Left lung (tissue), 10 donors: Measurements from ENCODE around the gene IMMP2L. TPM values are rescaled to one million over a fixed set of nuclear protein-coding genes. Genes with fewer than 3 reads are reported as not detected.
"Not testable (repeated sequence)": the region's sequence is repeated elsewhere in the genome, so short reads cannot be mapped to it uniquely, and the experiment has no call there.

Experiments
- ATAC-seq: fragments of 200-7000 bp; cut with Tn5 transposase; one replicate; pipeline ENCODE4 v1.9.1; 2020; ENCODE audit warnings: moderate library complexity
- DNase-seq, 4 donors: peaks; one replicate each; pipeline ENCODE4 v3.0.0-alpha.2; 2013 to 2020
- H3K27ac ChIP-seq, 2 donors: fragments of 200-600 bp; sonication (generic) in 1 of 2; one replicate each; pipeline versions ENCODE4 v1.5.0 to v1.8.0; 2020 to 2021
- H3K27me3 ChIP-seq, 2 donors: fragments of 200-600 bp; sonication (generic) in 1 of 2; one replicate each; pipeline versions ENCODE4 v1.5.0 to v1.8.0; 2020 to 2021
- H3K36me3 ChIP-seq, 2 donors: fragments of 200-600 bp; sonication (generic) in 1 of 2; one replicate each; pipeline versions ENCODE4 v1.5.0 to v1.8.0; 2020 to 2021
- H3K4me1 ChIP-seq, 2 donors: fragments of 200-600 bp; one replicate each; pipeline ENCODE4 v1.8.0; 2021
- H3K4me3 ChIP-seq, 2 donors: fragments of 200-600 bp; sonication (generic) in 1 of 2; one replicate each; pipeline versions ENCODE4 v1.5.0 to v1.8.0; 2020 to 2021; ENCODE audit warnings: mild to moderate bottlenecking in 1 of 2
- H3K9me3 ChIP-seq, 2 donors: fragments of 200-600 bp; sonication (generic) in 1 of 2; one replicate each; pipeline versions ENCODE4 v1.5.0 to v1.8.0; 2020 to 2021
- CTCF ChIP-seq, 2 donors: fragments of 200-600 bp; sonication (generic) in 1 of 2; IDR thresholded peaks; one replicate each; pipeline versions ENCODE4 v1.5.0 to v1.8.0; 2021; ENCODE audit warnings: antibody characterized with exemption in 2 of 2
- intact Hi-C, 2 donors: fragments of 100-400 bp; cut with DNase I; formaldehyde crosslinking; loops; one replicate each; pipeline versions ENCODE4 v1.11.2 to v1.14.2; 2022
- polyA plus RNA-seq, 6 donors: library from polyadenylated mRNA; unstranded; fragments of 120-200 nt; gene quantifications; one replicate each; pipeline ENCODE4 v1.2.1, GENCODE V29; 2013; ENCODE audit not compliant: insufficient read length in 6 of 6
- total RNA-seq, 2 donors: library from RNA; stranded (reverse); fragmentation: NEBNext Ultra II Directional; extraction: Animal tissue kit (Norgen Biotek cat#: 25700); gene quantifications; one replicate each; pipeline ENCODE4 v1.2.1, GENCODE V29; 2021
- donor health status: DM: no; HTN: yes; CAD: no.
- donor health status: DM: no; HTN: no; CAD: no.

The IMMP2L gene
- total and polyA plus RNA-seq, 8 donors = 10.3 to 30.1 (median 25.7) TPM

GRCh38 chr7:111475419-111475748, 86.9 kb downstream of the IMMP2L start:
- TF ChIP-seq CTCF (IDR thresholded peaks at IDR 0.05) = no peak
- Histone ChIP-seq H3K27ac (no peak overlapping the region), H3K36me3 (no peaks in the 10 kb centered on the region), H3K4me1 (no peaks in the 10 kb centered on the region), H3K4me3 (no peak overlapping the region), H3K27me3 (no peaks in the 10 kb centered on the region), H3K9me3 (peaks cover 0 to 11% of the 10 kb centered on the region in 2 donors)
- ATAC-seq (no peak), DNase-seq (no peak)
- intact Hi-C loops = no loop called here

- intact Hi-C loops = no loop called here
- H3K9me3 ChIP-seq = peaks cover 0 to 11% of the 10 kb centered on the region in 2 donors
- no peak for TF ChIP-seq CTCF (IDR thresholded peaks at IDR 0.05)
Measured at GRCh38 chr7:111474723-111475418, 87.4 kb downstream of the IMMP2L start.

DNA sequence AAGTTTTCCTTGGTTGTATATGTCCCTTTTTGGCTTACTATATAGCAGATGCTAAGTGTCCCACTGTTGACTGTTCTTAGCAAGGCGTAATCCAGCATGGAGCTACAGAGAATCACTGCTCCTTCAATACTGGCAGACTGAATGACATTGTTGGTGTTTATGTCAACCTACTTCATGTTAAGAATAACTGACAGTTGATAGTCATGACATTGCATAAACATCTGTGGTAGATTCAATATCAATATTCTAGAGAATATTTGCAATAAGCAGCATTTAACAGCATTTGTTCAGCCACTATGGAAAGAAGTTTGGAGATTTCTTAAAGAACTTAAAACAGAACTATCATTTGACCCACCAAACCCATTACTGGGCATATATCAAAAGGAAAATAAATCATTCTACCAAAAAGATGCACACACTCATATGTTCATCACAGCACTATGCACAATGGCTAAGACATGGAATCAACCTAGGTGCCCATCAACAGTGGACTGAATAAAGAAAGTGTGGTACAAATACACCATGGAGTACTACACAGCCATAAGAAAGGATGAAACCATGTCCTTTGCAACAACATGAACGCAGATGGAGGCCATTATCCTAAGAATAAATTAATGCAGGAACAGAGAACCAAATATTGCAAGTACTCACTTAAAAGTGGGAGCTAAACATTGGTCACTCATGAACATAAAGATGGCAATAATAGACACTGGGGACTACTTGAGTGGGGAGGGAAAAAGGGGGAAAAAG, 88.7 kb downstream of the IMMP2L start:
- Histone ChIP-seq H3K27ac (no peak overlapping the region), H3K4me1 (no peaks in the 10 kb centered on the region), H3K36me3 (no peaks in the 10 kb centered on the region), H3K27me3 (no peaks in the 10 kb centered on the region), H3K9me3 (peaks cover 0 to 13% of the 10 kb centered on the region in 2 donors), H3K4me3 (no peak overlapping the region)
- TF ChIP-seq CTCF (IDR thresholded peaks at IDR 0.05) = no peak
- intact Hi-C loops = no loop called here
- ATAC-seq (no peak), DNase-seq (no peak)

More at GRCh38 chr7:111474723-111475418, 87.4 kb downstream of the IMMP2L start:
- Histone ChIP-seq H3K36me3 (no peaks in the 10 kb centered on the region), H3K27me3 (no peaks in the 10 kb centered on the region), H3K4me1 (no peaks in the 10 kb centered on the region), H3K4me3 (no peak overlapping the region), H3K27ac (no peak overlapping the region)
- ATAC-seq = no peak
- DNase-seq = no peak

- H3K36me3 ChIP-seq = no peaks in the 10 kb centered on the region
- no peak for TF ChIP-seq CTCF (IDR thresholded peaks at IDR 0.05)
- H3K4me3 ChIP-seq = no peak overlapping the region
- peaks cover 0 to 13% of the 10 kb centered on the region in 2 donors for H3K9me3 ChIP-seq
- H3K27me3 ChIP-seq = no peaks in the 10 kb centered on the region
- intact Hi-C loops = no loop called here
- no peaks in the 10 kb centered on the region for H3K4me1 ChIP-seq
- DNase-seq (no peak), ATAC-seq (no peak)
- no peak overlapping the region for H3K27ac ChIP-seq
Measured at GRCh38 chr7:111470998-111471397, 91.3 kb downstream of the IMMP2L start.

- intact Hi-C loops, H3K4me3 ChIP-seq, ATAC-seq, H3K36me3 ChIP-seq, H3K27me3 ChIP-seq, H3K27ac ChIP-seq, H3K4me1 ChIP-seq, DNase-seq: not testable (repeated sequence)
- H3K9me3 ChIP-seq = peaks cover 0 to 13% of the 10 kb centered on the region in 2 donors
Measured at GRCh38 chr7:111469894-111470293, 92.4 kb downstream of the IMMP2L start.

DNA sequence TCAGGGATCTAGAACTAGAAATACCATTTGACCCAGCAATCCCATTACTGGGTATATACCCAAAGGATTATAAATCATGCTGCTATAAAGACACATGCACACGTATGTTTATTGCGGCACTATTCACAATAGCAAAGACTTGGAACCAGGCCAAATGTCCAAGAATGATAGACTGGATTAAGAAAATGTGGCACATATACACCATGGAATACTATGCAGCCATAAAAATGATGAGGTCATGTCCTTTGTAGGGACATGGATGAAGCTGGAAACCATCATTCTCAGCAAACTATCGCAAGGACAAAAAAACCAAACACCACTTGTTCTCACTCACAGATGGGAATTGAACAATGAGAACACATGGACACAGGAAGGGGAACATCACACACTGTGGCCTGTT, 96.5 kb downstream of the IMMP2L start:
- H3K36me3 ChIP-seq, H3K4me3 ChIP-seq, DNase-seq, H3K27ac ChIP-seq, intact Hi-C loops, ATAC-seq, H3K4me1 ChIP-seq, H3K27me3 ChIP-seq, H3K9me3 ChIP-seq: not testable (repeated sequence)
